HG02885 (cell line): ENCODE data around the gene C1QL3.
A peak's percentile ranks its signal among the peaks of the same experiment; 100 is the strongest.

ENCODE experiments used
- ATAC-seq: cut with Tn5 transposase; IDR thresholded peaks from one replicate; pipeline ENCODE4 v1.9.1; 2021; ENCODE audit warnings: mild to moderate bottlenecking; ENCODE audit not compliant: unreplicated experiment, poor library complexity

The C1QL3 gene

DNA sequence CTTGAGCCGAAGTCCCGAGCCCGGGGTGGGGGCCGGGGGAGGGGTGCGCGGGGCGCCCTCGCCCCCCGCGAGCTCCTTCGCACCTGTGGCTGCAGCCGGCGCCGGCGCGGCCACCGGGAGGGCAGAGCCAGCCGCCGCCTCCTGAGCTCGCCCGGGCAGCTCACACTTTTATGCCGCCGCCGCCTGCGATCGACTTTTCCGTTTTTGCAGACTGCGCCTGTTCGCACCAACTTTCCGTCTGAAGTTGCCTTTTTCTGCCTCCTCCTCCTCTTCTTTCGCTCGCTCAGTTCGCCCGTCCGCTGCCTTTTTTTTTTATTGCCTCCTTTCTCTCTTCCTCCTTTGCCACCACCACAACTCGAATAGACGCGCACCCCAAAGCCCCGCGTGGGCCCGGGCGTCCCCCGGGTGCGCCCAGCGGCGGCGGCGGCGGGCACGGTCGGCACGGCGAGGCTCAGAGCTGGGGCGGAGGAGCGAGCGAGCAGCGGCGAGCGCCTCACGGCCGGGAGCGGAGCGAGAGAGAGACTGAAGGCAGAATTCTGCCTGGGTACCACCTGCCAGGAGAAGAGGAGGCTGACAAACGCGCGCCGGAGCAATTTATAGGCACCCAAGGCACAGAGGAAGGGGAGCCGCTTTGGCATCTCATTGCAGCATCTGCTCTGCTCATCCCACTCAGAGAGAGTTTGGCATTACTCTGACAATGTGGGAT, at the start of gene C1QL3:
Gene C1QL3 (minus strand): TSS at position 569 of the 706 bp plus-strand sequence. CDS start 814 bp downstream, outside the sequence.
- ATAC-seq = peak; percentile 30

DNA sequence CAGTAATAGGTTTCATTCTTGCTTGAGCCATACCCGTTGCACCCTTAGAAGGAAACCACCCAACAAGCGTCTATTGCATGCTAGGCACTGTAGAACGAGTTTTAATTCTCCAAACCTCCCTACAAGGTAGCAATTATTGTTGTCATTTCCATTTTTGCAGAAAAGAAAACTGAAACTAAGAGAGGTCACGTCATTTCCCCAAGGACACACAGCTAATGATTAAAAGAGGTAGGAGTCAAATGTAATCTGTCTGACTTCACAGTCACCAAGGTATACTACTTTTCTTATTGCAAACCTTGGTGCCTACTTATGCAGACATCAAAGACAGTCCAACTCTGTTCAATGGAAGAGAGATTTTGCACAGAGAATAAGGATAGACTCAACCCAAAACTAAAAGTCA, 49.1 kb upstream of the C1QL3 start:
- peak; percentile 85 for ATAC-seq

DNA sequence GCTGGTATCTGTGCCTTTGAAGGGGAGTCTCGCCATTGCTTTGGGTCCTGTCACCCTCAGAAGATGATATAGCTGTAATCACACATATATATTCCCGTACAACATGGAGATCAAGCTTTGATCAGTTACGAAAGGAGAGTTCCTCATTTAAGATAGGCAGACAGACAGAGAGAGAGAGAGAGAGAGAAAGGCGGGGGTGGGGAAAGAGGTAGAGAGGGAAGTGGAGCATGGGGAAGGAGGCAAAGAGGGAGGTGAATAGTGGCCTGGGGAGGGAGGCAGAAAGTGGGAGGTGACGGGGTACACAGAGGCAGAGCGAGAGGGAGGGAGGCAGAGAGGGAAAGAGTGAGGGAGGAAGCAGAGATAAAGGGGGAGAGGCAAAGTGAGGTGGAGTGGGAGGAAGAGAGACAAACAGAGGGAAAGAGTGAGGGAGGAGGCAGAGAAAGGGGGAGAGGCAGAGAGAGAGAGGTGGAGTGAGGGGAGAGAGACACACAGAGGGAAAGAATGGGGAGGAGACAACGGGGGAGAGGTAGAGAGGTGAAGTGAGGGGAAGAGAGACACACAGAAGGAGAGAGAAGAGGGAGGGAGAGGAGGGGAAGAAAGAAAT, 44.6 kb upstream of the C1QL3 start:
- peak; percentile 1 for ATAC-seq

DNA sequence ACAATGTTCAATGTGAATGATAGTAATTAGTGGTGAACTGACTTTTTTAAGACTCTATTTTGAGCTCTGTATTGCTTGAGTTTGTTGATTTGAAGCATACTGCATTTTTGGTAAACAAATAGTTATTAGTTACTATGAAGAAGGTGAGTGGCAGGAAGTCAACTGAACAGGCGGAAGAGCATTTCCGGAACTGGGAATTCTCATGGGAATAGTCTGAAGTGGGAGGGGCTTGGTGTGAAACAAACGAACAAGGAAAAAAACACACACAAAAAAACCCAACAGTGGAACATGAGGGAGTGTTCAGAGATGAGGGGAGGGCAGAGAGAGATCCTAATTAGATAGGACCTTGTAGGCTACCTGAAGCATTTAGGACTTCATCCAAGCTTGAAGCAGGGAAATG, 43.9 kb upstream of the C1QL3 start:
- ATAC-seq = no peak

DNA sequence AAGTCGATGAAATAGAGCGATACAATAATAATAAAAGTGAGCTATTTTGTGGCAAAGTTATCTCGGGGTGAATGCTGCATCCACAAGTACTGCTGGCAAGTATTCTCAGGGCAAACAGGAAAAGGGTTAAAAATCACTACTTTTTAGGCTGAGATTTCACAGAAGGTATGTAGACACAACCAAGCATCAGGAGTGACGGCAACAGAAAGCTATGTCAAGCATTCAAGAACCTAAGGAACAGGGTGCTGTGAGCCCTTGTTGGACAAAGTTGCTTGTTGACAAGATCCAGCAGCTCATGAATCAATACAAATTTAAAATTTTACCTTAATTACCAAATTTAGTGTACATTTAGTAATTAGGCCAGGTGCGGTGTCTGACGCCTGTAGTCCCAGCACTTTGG, 41.2 kb upstream of the C1QL3 start:
- ATAC-seq = no peak

DNA sequence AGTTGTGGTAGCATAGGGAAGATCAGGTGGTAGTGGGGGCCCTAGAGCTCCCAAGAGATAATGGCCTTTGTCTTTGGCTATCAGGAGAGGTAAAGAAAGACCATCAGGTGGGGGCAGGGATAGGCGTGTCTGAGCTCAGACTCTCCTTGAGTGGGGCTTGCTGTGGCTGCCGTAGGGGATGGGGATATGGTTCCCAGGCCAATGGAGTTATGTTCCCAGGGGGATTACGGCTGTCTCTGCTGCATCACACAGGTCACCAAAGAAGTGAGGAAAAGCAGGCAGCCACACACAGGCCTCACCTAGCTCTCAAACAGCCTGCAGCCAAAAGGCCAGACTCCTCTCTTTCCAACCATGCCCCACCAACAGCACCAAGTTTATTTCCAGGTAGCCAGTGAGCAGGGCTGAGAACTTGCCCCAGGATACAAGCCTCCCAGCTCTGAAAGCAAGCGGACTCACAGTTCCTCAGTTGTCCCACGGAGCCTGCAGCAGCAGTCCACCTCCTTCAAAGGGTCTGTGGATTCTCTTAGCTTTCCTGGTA, 37.6 kb upstream of the C1QL3 start:
- ATAC-seq = no peak

DNA sequence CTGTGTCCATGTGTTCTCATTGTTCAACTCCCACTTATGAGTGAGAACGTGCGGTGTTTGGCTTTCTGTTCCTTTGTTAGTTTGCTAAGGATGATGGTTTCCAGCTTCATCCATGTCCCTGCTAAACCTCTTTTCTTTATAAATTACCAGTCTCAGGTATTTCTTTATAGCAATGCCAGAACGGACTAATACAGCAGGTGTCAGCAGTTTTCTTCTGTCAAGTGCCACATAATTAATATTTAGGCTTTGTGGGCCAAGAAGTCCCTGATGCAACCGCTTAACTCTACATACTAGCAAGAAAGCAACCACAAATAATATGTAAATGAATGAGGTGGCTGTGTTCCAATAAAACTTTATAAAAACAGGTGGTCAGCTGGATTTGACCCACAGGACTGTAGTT, 26.3 kb upstream of the C1QL3 start:
- no peak for ATAC-seq

DNA sequence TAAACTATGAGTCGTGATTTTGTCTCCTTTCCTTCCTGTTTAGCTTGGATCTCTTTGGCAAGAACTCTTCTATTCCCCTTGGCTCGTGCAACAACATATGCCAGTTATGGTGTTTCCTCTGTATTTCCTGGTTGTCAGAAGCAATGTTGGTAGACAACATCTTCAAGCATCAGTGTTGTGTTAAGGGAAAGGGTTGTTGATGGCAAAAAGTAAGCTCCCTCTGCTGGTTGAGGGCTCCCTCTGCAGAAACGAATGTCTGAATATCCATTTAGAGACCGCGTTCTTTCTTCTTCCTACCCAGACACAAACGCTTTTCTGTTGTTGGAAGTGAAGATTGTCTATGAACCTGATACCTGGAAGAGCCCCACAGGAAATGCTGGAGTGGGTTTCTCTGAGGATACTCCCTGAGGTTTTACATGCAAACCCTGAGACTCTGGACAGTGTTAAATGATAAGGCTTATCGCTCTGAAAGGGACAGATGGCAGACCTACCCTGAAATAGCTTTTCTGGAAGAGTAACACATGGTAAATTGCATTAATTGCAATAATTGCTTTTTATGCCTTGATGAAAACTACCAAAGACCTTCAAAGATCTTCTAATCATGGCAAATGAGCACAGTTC, 23.5 kb upstream of the C1QL3 start:
- peak; percentile 91 for ATAC-seq

DNA sequence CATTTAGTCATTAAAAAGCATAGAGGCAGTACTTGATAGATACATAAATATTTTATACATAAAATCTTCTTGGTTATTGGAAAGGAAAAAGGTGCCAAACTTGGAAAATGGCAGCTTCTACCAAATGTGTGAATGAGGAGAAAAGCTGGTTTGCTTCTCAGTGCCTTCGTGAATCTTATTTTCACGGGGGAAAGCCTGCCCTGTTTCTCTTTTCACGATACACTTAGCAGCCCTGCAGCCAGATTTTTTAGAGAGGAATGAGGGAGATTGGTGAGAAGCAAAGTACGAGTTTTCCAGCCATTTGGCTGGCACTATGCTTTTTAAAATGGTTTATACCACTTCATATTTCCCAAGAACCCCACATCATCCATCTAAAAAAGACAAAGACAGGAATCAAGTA, 22.9 kb upstream of the C1QL3 start:
- ATAC-seq = no peak

DNA sequence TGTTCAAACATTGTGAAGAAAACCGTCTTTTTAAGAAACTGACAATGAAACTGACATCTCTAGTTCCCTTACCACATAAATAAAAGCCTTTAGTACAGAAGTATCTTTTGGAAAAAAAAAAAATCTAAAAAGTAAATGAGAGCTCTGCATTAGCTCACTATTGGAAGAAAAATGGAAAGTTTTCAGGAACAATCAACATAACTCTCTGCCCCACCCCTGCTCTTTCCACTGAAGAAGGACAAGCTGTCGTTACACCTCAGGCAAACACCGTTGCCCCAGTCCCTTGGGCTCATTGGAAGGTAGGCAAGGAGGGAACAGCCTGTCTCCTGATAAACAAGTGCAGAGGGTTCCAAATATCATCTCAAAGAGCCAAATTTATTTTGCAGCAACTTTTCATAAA, 22.4 kb upstream of the C1QL3 start:
- ATAC-seq = no peak

DNA sequence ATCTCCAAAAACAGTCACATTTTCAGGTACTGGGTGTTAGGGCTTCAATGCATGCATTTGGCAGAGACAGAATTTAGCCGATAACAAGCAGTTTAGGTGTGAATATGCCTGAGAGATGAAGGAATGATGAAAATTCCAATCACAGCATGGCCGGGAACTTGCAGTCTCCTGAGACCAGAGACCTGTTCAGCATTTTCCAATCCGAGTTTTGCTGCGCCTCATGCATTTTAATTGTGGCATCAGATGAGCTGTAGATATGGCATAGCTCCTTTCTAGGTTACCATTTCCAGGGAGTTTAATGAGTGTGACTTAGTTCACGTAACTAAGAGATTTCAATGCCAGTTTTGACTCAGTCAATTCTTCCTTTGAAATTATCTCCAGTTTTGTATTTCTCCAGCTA, 14.5 kb upstream of the C1QL3 start:
- no peak for ATAC-seq

DNA sequence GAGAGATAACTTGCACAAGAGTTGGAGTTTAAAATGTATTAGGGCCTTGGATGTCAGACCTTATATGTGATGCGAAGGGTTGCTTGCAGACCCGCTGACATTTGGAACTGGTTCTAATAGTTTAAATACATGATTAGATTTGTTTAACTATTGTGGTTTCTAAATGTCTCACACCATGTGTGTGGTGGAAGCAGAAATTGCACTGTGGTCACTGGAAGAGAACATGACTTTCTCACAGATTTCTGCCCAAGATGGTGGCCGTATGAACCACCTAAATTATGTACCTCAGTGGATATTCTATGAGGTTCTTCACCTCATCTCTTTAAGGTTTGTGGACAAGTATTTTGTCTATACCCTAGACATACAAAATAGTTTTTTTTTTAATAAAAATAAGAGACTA, 8.2 kb upstream of the C1QL3 start:
- ATAC-seq = no peak

DNA sequence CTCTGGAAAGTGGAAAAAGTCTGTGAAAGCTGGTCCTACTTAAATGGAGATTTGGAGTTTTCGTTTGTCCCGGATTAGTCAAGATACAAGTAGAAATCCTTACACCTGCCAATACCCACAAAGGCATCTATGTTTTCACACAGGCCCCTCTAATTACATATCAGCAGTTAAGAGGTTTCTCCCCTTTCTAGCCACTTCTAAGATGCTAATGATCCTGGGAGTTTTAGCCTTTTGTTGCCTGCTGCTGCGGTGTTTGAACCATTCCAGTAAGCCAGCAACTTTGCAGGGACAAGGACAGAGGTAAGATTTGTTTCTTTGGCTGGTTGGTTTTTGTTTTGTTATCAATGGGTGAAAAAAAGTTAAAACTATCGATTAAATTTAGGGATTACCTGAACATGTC, 5.8 kb upstream of the C1QL3 start:
- no peak for ATAC-seq

DNA sequence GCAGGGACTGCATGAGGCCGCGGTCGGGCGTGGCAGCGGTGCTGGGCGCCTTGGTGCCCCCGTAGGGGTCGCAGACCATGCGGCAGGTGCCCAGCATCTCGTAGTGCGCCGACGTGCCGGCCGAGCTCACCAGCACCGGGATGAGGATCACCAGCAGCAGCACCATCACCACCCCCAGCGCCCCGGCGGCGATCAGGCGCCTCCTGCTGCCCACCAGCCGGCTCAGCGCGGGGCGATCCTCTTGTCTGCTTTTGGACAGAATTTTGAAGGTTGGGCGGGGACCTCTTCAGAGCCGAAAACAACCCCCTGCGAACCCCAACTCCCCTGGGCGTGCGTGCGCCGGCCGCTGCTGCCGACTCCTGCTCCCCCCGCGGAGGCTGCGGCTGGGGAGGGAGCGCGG, 779 bp downstream of the C1QL3 start:
- peak; percentile 63 for ATAC-seq

DNA sequence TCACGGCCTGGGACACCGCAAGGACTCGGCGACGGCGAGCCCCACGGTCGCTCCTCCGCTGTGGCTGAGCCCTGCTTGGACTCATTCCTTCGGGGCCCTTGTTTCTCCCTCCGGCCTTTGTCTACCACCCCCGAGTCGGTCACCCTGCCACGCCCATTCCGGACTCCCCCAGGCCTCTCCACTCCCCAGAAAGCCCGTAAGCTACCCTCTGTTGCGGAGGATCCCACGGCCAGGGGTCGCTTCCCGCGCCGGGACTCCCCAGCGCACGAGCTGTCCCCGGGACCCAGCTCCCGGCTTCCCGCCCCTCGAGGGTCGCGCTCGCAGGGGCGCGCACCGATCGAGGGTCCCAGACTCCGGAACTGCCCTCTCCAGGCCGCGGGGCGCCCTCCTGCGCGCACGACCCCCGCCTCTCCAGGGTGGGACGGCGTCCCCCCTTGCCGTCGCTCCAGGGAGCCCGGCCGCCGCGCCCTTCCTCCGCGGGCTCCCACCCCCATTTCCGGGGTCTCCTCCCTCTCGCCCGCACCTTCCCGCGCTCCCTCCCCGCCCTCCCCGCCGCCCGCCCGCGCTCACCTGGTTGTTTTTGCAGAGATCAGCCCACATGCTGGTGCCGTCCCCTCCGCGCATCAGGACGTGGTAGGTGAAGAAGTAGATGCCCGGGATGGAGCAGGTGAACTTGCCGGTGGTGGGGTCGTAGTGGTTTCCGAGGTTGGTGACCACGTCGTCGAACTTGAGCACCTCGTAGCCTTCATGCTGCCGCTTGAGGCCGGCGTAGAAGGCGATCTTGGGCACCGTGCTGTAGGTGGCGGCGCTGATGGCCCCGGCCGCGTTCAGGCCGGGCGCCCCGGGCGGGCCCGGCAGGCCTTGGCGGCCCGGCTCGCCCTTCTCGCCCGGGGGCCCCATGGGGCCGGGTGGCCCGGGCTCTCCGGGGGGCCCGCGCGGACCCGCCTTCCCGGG, 1.5 kb downstream of the C1QL3 start:
- peak; percentile 25 for ATAC-seq

DNA sequence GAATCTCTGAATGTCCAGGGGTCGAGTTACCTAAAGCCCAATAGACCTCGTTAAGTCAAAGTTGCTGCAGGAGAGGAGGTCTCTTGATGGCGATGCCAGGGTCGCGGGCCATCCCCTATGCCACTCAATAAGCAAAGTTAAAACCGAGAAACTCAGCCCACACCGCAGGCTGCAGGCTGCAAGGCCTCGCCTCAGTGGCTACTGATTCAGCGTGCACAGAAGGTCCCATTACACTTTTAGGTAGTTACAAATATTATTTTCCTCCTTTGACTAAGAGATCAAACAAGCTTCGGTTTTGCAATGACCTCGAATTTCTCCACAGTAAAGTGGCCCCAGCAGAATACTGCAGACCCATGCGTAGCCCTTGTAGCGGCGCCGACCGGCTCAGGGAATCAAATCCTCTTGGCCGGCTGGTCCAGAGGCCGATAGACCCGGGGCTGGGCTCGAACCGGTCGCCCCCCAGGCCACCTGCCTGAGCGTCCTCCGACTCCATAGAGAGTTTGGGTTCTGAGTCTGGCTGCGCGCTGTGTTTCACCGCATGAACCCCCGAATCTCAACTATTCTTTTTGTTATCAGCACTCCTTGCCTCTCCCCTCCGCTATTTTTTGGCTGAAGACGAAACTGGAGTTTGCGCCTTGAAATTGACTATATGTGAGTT, 2.3 kb downstream of the C1QL3 start:
- peak; percentile 55 for ATAC-seq

DNA sequence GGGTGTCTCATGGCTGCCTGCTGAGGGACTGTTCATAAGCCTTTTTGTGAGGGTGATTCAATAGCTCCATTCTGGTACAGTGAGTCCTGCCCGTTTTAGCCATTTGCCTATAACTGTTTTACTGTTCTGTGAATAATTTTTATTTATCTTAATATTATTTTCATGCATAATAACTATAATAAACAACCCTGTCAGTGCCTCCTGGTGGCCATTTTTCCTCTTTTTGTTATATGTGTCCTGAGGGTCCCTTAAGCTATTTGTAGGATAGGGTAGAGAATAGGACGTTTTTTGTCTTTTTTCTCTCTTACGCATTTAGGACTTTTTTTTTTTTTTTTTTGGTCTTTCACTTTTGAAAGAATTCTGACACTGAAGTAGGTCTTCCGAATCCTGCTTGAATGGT, 2.9 kb downstream of the C1QL3 start:
- ATAC-seq = peak; percentile 0

DNA sequence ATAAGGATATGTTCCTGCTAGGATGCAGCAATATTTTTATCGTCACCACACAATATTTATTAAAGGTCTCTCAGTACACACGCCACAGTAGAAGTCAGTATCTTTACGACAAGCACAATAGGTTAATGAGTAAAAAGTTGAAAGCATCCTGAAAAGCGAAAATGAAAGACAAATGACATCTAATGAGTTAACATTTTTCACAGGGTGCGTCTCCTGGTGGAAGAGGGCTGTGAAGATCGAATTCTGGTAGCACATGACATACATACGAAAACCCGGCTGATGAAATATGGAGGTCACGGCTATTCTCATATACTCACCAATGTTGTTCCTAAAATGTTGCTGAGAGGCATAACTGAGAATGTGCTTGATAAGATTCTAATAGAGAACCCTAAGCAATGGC, 10.8 kb downstream of the C1QL3 start:
- no peak for ATAC-seq

DNA sequence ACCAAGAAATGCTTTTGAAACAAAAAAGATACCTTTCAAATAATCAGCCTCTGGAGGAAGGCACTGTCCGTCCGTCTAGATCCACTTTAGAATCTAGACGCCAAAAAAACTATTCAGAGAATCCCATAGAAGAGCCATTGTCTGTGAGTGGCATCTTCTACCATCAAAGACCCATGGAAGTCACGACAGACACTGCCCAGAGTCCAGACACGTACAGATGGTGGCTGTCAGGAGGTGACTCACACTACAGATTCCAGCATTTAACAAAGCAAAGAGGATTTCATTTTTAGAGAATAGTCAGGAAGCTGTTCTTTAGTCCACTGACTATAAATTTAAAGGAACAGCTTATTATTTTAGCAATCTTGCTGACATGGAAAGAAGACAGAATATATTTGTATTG, 11.7 kb downstream of the C1QL3 start:
- no peak for ATAC-seq

DNA sequence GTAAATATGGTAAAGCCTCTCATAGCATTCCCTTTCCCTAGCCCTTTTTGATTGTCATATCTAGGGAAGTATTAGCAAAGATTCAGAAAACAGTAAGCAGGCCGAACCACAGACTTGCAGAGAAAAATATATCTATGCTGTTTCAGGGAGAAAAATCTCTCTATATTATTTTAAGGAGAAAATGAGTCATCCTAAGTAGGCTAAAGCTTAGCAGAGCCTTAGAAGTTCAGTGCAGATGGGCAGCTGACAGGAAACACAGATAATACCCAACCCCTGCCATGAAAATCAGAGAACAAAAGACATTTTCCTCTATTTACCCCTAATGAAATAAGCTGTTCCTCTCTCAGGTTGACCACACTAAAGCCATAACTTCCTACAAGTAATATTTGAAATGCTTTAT, 16.5 kb downstream of the C1QL3 start:
- no peak for ATAC-seq
